KOPT-K1 (cell line): ENCODE data around the gene DOCK4.

Experiments used
- H3K27ac ChIP-seq: fragments of 200-600 bp; sonication (generic); 2 replicates; pipeline ENCODE4 v1.5.1; 2016; ENCODE audit warnings: antibody characterized with exemption, mild to moderate bottlenecking, low read depth, low read length; ENCODE audit not compliant: poor library complexity, severe bottlenecking
- H3K36me3 ChIP-seq: fragments of 200-600 bp; sonication (generic); 2 replicates; pipeline ENCODE4 v1.5.1; 2017; ENCODE audit warnings: antibody characterized with exemption, mild to moderate bottlenecking, low read length, moderate library complexity; ENCODE audit not compliant: insufficient read depth
- H3K9me3 ChIP-seq: fragments of 200-600 bp; sonication (generic); 2 replicates; pipeline ENCODE4 v1.5.1; 2017; ENCODE audit warnings: antibody characterized with exemption, low read length, mild to moderate bottlenecking; ENCODE audit not compliant: insufficient read depth, poor library complexity, severe bottlenecking

Gene DOCK4

DNA sequence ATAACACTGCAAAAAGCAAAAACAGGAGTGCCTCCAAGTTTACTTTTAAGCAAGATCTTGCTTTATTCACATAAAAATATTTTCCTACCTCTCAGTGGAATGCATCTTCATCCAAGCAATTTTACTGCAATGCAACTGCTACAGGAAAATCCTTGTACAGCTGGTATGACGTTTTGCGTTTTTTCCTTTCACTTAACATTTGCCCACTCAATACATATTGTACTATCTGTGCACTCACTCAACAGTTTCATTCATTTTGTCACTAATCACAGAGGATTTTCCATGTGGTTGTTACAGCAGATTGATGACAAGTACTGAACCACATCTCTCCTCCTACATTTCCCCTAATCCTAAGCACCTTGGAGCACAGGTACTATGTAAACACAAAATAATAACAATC, 421.9 kb downstream of the DOCK4 start:
- H3K36me3 ChIP-seq: no peaks in the 10 kb centered on the region
- no peaks in the 10 kb centered on the region for H3K9me3 ChIP-seq
- no peak overlapping the region for H3K27ac ChIP-seq

DNA sequence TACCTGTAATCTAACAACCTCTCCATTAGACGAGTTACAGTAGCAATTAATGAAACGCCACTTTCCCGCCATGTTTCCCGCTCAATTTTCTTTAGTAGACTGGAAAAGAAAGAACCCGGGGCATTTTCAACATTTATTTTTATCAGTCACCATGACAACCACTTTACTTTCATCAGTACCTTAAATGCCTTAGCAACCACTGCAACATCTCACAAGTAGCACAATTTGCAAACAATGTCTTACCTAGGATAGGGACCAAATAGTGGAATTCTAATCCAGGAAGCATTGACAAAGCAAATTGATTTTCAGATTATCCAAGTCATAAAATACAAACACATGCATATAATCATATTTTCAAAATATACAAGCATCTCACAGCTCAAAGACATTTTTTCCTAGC, 422.3 kb downstream of the DOCK4 start:
- Histone ChIP-seq H3K27ac (no peak overlapping the region), H3K36me3 (no peaks in the 10 kb centered on the region), H3K9me3 (no peaks in the 10 kb centered on the region)

DNA sequence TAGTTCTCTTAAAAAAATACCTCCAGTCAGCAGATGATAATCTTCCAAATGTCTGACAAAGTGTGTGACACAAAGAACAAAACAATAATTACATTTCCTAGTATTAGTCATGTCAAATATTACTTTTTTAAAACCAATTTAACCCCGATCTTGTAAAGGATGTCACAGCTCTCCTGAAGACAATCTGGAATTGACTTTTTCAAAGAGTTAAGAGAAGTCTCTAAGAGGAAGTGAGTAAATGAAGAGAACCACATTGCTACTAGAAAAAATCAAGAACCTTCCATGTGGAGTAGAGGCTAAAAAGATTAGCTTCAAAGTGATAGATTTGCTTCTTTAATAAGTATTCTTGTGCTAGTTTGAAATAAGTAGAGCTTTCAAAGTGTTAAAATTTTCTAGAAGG, 425.7 kb downstream of the DOCK4 start:
- H3K27ac ChIP-seq: no peak overlapping the region
- no peaks in the 10 kb centered on the region for H3K36me3 ChIP-seq
- H3K9me3 ChIP-seq: peaks cover 4% of the 10 kb centered on the region

DNA sequence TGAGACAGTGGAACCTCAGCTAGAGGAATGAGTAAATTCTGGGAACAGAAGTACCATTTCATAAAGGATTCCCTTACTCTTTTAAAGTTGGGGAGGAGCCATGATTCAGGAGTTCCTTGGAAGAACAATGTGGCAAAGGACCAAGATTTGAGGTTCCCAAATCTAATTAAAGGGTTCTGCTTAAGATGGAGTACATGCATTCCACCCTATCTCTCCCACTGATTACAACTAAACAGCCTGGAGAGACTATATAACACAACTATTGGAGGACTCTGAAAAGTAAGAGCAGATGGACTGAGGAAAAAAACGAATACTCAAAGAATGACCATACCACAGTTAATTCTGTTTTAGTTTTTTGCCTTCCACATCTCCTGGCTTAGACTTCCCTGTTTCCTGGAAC, 431.0 kb downstream of the DOCK4 start:
- peaks cover 4% of the 10 kb centered on the region for H3K9me3 ChIP-seq
- no peaks in the 10 kb centered on the region for H3K36me3 ChIP-seq
- H3K27ac ChIP-seq: no peak overlapping the region

DNA sequence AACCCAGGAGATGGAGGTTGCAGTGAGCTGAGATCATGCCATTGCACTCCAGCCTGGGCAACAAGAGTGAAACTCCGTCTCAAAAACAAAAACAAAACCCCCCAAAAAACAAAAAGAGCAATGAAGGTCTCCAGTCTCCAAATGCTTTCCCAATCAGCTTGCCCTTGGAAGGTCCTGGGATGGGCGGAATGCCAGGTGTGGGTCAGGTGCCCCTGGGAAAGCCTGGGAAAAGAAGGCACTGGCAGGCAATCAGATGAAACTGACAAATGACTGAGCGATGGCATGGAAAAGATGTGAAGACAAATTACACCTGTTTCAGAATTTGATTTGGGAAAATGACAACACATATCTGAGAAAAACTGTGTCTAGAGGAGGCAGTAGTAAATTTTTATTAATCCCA, 433.5 kb downstream of the DOCK4 start:
- Histone ChIP-seq H3K9me3 (no peaks in the 10 kb centered on the region), H3K27ac (no peak overlapping the region), H3K36me3 (no peaks in the 10 kb centered on the region)

DNA sequence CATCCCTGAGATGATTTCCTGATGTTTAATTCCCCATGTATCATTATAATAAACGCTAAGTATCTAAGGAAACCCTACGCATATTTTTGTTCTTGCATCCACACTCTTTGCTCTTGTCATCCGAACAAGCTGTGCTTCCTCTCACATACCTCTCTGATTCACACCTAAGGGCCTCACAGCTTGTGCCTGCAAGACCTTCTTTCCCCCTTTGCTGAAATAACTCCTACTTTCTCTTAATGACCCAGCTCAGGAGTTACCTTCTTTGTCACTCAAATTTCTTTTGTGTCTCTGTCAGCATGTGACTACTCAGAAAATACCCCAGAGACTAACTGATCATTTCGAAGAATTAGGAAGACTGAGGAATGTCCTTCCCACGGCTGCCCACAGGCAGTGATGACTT, 434.6 kb downstream of the DOCK4 start:
- Histone ChIP-seq H3K9me3 (no peaks in the 10 kb centered on the region), H3K36me3 (no peaks in the 10 kb centered on the region), H3K27ac (no peak overlapping the region)

DNA sequence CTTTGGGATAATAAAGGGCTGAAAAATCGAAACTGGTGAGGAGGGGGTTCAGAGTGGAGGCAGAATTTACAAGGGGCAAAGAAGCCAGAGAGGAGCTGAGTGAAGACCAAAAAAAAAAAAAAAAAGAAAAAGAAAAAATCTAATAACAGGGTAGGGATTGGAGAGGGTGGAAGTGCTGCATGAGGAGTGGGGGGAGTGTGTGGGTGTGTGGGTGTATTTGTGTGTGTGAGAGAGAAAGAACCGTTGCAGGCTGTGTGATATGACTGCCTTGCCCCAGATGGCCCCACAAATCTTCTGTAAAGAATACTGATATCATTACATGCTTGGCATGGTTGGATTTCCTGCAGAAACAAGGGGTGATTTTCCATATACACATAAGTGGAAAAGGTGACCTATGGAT, 436.1 kb downstream of the DOCK4 start:
- H3K9me3 ChIP-seq: no peaks in the 10 kb centered on the region
- H3K27ac ChIP-seq: no peak overlapping the region
- no peaks in the 10 kb centered on the region for H3K36me3 ChIP-seq

DNA sequence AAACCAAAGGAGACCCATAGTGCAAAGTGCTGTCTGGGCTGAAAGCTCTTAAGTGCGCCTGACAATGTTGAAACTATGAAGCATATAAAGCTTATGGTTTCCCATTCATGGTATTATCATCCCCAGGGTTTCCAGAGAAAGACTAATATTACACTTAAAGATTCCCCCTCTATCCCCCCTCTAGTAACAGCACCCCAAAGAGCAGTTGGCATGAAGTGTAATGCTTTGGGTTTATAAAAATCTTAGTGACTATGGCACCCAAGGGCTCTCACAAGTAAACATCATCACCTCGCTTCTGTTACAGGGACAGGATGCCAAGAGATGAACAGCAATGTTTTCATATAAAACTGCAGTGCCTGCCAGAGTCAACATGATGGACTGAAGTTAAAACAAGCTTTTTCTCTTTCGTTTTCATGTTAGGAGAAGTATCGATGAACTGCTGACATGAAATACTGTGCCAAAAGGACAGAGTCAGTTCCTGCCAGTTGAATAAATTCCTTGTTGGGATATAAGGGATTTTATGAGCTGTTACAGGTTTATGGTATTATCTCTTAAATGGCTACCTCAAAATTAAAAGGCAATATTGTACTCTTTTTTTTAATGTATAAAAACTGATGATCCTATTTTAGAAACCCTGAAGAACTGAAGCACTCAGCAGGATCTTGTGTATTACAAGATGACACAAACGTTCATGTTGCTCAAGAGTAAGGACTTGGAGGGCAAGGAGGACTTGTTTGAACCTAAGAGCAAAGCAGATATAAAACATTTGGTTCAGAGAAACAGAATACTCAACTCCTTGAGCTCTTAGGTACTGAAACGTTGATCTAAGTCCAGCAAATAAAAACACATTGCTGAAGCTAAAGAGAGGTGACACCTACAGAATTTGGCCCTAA, 440.2 kb downstream of the DOCK4 start:
- H3K27ac ChIP-seq: no peak overlapping the region
- no peaks in the 10 kb centered on the region for H3K36me3 ChIP-seq
- no peaks in the 10 kb centered on the region for H3K9me3 ChIP-seq

DNA sequence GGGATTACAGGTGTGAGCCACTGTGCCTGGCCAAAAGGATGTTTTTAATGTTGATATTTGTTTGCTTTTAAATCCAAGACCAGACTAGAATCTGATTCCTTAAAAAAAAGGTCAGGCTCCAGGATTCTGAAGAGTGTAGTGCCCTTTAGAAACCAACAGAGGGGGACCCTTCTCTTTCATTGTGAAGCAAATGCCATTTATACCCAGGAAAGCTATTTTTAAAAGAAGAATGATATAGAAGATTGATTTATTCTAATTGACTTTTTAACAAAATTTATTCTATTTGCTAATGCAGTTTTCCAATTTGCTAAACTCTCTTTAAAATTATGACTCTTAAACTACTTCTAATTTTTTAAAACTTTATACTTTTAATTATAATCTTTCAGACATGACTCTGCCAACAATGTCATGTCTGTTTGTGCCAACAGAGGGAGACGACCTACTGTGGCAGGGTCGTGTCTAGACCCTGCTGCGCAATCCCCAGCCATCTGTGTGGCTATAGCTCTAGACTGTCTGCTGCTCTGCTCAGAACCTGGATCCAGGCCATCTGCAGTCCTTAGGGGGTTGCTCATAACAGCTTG, 442.9 kb downstream of the DOCK4 start:
- H3K9me3 ChIP-seq: no peaks in the 10 kb centered on the region
- H3K27ac ChIP-seq: no peak overlapping the region
- no peaks in the 10 kb centered on the region for H3K36me3 ChIP-seq

DNA sequence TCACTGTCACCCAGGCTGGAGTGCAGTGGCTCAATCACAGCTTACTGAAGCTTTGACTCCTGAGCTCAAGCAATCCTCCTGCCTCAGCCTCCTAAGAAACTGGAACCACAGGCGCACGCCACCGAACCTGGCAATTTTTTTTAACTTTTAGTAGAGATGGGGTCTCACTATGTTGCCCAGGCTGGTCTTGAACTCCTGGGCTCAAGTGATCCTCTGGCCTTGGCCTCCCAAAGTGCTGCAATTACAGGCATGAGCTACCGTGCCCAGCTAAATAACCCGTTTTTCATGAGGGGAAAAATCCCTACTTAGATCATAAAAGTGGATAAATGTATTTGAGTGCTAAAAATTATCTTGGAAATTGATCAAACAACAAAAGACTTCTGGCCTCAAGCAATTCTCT, 443.4 kb downstream of the DOCK4 start:
- Histone ChIP-seq H3K27ac (no peak overlapping the region), H3K36me3 (no peaks in the 10 kb centered on the region), H3K9me3 (no peaks in the 10 kb centered on the region)

DNA sequence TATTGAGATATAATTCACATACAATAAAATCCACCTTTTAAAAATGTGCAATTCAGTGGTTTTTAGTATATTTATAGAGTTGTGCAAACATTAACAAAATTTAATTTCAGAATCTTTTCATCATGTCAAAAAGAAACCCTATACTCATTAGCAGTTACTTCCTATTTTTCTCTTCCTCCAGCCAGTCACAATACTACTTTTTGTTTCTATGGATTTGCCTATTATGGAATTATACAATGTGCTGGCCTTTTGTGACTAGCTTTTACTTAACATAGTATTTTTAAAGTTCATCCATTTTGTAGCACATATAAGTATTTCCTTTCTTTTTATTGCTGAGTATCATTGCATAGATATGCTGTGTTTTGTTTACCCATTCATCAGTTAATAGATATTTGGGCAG, 444.0 kb downstream of the DOCK4 start:
- Histone ChIP-seq H3K9me3 (no peaks in the 10 kb centered on the region), H3K36me3 (no peaks in the 10 kb centered on the region), H3K27ac (no peak overlapping the region)

DNA sequence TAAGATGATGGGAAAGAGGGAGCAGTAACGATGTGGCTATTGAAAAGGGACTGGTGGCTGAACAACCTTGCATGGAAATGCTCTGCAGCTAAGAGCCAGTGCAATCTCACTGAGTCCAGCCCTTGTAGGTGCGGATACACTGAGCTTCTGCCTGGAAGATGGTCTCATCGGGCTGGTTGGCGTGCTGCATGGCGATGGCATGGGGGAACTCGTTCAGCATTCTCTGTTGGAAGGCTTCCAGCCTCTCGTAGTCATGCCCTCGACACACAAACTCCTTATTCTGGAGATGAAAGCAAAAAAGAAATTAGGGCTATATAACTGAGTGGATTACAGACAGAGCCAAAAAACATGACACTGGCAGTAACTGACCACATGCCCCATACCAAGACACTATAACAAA, 446.2 kb downstream of the DOCK4 start:
- Histone ChIP-seq H3K36me3 (no peaks in the 10 kb centered on the region), H3K9me3 (no peaks in the 10 kb centered on the region), H3K27ac (no peak overlapping the region)

DNA sequence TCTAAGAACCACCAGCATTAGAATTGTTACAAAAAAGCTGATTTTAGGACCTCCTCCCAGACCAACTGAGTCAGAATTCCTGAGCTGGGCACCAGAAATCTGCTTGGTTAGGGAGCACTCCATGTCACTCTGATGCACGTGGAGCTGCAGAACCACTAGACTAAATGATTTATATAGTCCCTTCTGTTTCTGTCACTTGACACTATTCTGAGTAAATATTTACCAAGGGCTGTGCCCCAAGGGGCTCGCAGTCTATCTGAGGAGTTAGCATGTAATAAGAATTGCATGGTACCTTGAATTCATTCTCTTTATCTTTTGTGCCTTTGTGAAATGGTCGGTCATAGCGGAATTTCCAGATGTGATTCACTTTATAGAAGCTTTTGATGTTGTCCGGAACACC, 447.9 kb downstream of the DOCK4 start:
- Histone ChIP-seq H3K9me3 (no peaks in the 10 kb centered on the region), H3K36me3 (no peaks in the 10 kb centered on the region), H3K27ac (no peak overlapping the region)

DNA sequence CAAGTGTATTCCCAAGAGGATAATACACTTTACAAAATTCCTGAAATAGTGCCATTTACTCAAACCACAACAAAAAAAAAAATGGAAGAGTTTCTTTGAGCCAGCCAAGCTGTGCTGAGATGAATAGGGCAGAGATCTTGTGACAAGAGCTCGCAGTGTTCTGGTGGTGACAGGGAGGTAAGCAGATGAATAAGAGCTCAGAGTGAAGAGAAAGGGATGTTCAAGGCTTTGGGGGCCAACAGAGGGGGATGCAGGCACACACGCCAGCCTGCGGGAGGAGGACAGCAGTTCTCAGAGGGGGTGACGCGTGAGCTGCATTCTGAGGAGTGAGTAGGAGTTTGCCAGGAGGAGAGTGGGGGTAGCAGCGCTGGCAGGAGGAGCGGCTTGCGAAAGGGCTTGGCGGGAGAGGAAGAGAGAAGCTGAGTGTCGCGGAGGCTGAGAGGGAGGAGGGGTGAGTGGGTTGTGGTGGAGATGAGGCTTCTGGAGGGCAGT, 449.5 kb downstream of the DOCK4 start:
- Histone ChIP-seq H3K36me3 (no peaks in the 10 kb centered on the region), H3K9me3 (no peaks in the 10 kb centered on the region)

DNA sequence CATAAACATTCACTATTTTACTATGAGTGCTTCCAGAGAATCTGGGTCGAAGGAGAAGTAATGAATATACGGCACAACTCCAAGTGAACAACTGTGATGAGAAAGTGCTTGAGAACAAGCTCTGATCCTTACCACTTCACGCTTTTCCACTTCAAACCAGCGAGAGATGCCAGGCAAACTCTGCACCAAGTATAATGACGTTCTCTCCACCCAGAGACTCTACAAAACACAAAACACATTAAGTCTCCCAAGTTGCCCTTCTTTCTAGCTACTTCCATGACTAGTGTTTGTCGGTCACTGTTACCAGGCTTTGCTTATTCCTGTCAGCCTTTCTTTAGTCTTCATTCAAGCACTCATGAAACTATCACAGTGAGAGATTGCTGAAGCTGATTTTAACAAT, 450.8 kb downstream of the DOCK4 start:
- no peak overlapping the region for H3K27ac ChIP-seq
- H3K9me3 ChIP-seq: no peaks in the 10 kb centered on the region
- H3K36me3 ChIP-seq: no peaks in the 10 kb centered on the region

More for the DNA sequence above, 449.5 kb downstream of the DOCK4 start:
- no peak overlapping the region for H3K27ac ChIP-seq

DNA sequence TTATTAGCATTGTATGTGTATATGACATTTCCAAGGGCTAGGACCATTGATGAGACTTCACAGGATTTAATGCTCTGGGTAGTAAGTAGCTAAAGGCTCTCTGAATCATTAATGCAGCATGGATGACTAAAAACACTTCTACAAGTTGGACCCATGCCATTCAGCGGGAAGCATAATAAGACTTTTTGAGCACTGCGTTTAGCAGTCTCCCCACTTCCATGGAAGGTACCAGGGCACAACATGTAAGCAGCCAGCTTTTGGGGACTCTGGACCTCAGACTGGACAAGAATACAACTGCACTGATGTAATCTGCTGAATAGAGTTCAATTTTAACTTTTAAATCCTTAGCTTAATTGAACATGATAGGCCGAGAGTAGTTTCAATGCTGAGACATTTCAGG, 452.2 kb downstream of the DOCK4 start:
- H3K9me3 ChIP-seq: no peaks in the 10 kb centered on the region
- H3K36me3 ChIP-seq: no peaks in the 10 kb centered on the region
- no peak overlapping the region for H3K27ac ChIP-seq
